ENCODE results near the gene GTF3C1.

GRCh38 chr16:27514806-27515205 lies 34.9 kb downstream of the GTF3C1 start:
- TF ChIP-seq CTCF (IDR thresholded peaks at IDR 0.05): no peak
- TF ChIP-seq POLR2A (IDR thresholded peaks at IDR 0.05): no peak

All from uterus (tissue), 2 donors.